Measurements from ENCODE around the gene POU2F2. TPM values are rescaled to one million over a fixed set of nuclear protein-coding genes. Genes with fewer than 3 reads are reported as not detected.
A peak's percentile ranks its signal among the peaks of the same experiment; 100 is the strongest.

The POU2F2 gene
- polyA plus RNA-seq, 1 of the 3 experiments (the other 2 are of a cell fraction), result 0.49 TPM

DNA sequence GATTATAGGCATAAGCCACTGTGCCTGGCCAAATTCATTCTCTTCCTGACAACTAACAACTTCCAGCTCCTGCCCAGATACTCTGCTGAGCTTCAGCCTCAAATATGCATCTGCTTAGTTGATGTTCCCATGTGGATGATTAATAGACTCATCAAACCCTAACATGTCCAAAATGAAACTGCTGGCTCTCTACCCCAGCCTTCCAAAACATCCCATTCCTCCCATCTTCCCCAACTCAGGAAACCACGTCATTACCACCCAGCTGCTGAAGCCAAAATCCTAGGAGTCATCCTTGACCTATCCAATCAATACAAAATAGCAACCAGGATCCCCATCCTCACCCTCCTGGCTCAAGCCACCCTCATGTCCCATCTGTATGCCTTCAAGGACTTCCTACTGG is 20.9 kb downstream of the POU2F2 start:
- 59% methylated on average over 1 of the region's 1 CpG for WGBS (ENCODE audit: low lambda C conversion rate)
- ChIA-PET CTCF (interaction anchor here (0.9 to 7.3 kb wide), 6 partner anchors 9 to 109 kb away, joined by 3 to 116 read pairs (median 10); partner anchors contain the start of genes POU2F2 and ZNF526), POLR2A (no interaction called here)
- 0 out of 2 replicates have a peak overlapping the region, but pooled peaks have one; percentile 72 for H3K9ac ChIP-seq
- H3K27ac ChIP-seq (ENCODE audit: low read depth in 2 of 2, low read length in 1 of 2), result peak overlapping the region in 1 of 2 experiments; percentile 98; a peak in 2 of 4 replicates
- TF ChIP-seq SMC3 (IDR thresholded peaks at IDR 0.05; ENCODE audit: low read depth, low read length), result no peak
- TF ChIP-seq, protein P1, sequence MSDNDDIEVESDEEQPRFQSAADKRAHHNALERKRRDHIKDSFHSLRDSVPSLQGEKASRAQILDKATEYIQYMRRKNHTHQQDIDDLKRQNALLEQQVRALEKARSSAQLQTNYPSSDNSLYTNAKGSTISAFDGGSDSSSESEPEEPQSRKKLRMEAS (IDR thresholded peaks at IDR 0.05; ENCODE audit: low read depth), result peak; percentile 26
- TF ChIP-seq, protein P2, sequence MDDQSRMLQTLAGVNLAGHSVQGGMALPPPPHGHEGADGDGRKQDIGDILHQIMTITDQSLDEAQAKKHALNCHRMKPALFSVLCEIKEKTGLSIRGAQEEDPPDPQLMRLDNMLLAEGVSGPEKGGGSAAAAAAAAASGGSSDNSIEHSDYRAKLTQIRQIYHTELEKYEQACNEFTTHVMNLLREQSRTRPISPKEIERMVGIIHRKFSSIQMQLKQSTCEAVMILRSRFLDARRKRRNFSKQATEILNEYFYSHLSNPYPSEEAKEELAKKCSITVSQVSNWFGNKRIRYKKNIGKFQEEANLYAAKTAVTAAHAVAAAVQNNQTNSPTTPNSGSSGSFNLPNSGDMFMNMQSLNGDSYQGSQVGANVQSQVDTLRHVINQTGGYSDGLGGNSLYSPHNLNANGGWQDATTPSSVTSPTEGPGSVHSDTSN (IDR thresholded peaks at IDR 0.05), result peak; percentile 74
- TF ChIP-seq TCF12 (IDR thresholded peaks at IDR 0.05), result peak; percentile 72; the same call in 1 of the 2 replicates
- no peaks in the 10 kb centered on the region for H3K27me3 ChIP-seq (ENCODE audit: insufficient read depth)
- no peak overlapping the region for H3K4me3 ChIP-seq (ENCODE audit: low read depth in 2 of 2, low read length in 1 of 2)
- H3K9me3 ChIP-seq, result no peaks in the 10 kb centered on the region
- peak overlapping the region; percentile 38; the same call in 1 of the 2 replicates for H2AFZ ChIP-seq (ENCODE audit: low read depth)
- H3K36me3 ChIP-seq (replicated peaks in 1 of 2; ENCODE audit: control insufficient read depth in 1 of 2, insufficient read depth in 2 of 2, low read length in 1 of 2), result no peaks in the 10 kb centered on the region
- no peaks in the 10 kb centered on the region for H4K20me1 ChIP-seq (ENCODE audit: insufficient read depth)
- H3K9me2 ChIP-seq, result no peaks in the 10 kb centered on the region
- H3F3A ChIP-seq (replicated peaks; ENCODE audit: insufficient read depth), result peaks cover 47% of the 10 kb centered on the region
- H3K4me1 ChIP-seq (ENCODE audit: control insufficient read depth in 1 of 2, insufficient read depth in 2 of 2, low read depth in 1 of 2, low read length in 1 of 2), result peaks cover 2 to 42% of the 10 kb centered on the region in 2 experiments; a peak in 3 of 4 replicates
- peak overlapping the region; percentile 43; the same call in 1 of the 2 replicates for H3K4me2 ChIP-seq
- DNase-seq, result no peak
- H3K79me2 ChIP-seq (ENCODE audit: insufficient read depth), result no peaks in the 10 kb centered on the region

DNA sequence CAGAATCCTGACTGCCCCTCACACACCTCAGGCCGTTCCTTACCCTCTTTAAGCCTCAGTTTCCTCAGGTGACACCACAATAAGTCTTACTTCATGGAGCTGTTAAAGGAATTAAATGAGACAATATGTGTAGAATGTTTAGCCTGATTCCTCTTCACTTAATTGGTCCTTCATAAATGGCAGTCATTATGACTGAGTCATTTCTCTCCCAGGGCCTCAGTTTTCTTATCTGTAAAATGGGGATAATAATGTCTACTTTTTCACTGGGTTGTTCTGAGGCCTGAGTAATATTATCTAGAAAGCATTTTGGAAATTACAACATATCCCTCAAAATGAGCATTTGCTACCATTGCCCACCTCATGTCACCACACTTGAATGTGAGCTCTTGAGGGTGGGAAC is 21.6 kb downstream of the POU2F2 start:
- Histone ChIP-seq H3K9me3 (no peaks in the 10 kb centered on the region), H2AFZ (ENCODE audit: low read depth) (no peak overlapping the region), H3K27ac (ENCODE audit: low read depth in 2 of 2, low read length in 1 of 2) (peak overlapping the region in 1 of 2 experiments; percentile 98; a peak in 2 of 4 replicates), H3K27me3 (ENCODE audit: insufficient read depth) (no peaks in the 10 kb centered on the region), H4K20me1 (ENCODE audit: insufficient read depth) (no peaks in the 10 kb centered on the region), H3F3A (replicated peaks; ENCODE audit: insufficient read depth) (peaks cover 47% of the 10 kb centered on the region), H3K4me1 (ENCODE audit: control insufficient read depth in 1 of 2, insufficient read depth in 2 of 2, low read depth in 1 of 2, low read length in 1 of 2) (peaks cover 2 to 42% of the 10 kb centered on the region in 2 experiments; a peak in 3 of 4 replicates), H3K36me3 (replicated peaks in 1 of 2; ENCODE audit: control insufficient read depth in 1 of 2, insufficient read depth in 2 of 2, low read length in 1 of 2) (no peaks in the 10 kb centered on the region), H3K79me2 (ENCODE audit: insufficient read depth) (no peaks in the 10 kb centered on the region), H3K9me2 (no peaks in the 10 kb centered on the region), H3K4me3 (ENCODE audit: low read depth in 2 of 2, low read length in 1 of 2) (no peak overlapping the region), H3K4me2 (0 out of 2 replicates have a peak overlapping the region, but pooled peaks have one; percentile 43), H3K9ac (0 out of 2 replicates have a peak overlapping the region, but pooled peaks have one; percentile 4)
- CTCF ChIA-PET, result interaction anchor here (0.9 to 7.3 kb wide), 6 partner anchors 8 to 109 kb away, joined by 3 to 116 read pairs (median 4); partner anchors contain the start of genes POU2F2 and ZNF526
- WGBS (ENCODE audit: low lambda C conversion rate), result 63% methylated on average over 1 of the region's 1 CpG
- TF ChIP-seq, protein P3, sequence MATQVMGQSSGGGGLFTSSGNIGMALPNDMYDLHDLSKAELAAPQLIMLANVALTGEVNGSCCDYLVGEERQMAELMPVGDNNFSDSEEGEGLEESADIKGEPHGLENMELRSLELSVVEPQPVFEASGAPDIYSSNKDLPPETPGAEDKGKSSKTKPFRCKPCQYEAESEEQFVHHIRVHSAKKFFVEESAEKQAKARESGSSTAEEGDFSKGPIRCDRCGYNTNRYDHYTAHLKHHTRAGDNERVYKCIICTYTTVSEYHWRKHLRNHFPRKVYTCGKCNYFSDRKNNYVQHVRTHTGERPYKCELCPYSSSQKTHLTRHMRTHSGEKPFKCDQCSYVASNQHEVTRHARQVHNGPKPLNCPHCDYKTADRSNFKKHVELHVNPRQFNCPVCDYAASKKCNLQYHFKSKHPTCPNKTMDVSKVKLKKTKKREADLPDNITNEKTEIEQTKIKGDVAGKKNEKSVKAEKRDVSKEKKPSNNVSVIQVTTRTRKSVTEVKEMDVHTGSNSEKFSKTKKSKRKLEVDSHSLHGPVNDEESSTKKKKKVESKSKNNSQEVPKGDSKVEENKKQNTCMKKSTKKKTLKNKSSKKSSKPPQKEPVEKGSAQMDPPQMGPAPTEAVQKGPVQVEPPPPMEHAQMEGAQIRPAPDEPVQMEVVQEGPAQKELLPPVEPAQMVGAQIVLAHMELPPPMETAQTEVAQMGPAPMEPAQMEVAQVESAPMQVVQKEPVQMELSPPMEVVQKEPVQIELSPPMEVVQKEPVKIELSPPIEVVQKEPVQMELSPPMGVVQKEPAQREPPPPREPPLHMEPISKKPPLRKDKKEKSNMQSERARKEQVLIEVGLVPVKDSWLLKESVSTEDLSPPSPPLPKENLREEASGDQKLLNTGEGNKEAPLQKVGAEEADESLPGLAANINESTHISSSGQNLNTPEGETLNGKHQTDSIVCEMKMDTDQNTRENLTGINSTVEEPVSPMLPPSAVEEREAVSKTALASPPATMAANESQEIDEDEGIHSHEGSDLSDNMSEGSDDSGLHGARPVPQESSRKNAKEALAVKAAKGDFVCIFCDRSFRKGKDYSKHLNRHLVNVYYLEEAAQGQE (IDR thresholded peaks at IDR 0.05; ENCODE audit: low read depth, low read length), result no peak
- TF ChIP-seq EZH2phosphoT487 (IDR thresholded peaks at IDR 0.05; ENCODE audit: borderline replicate concordance, low read depth) (no peak), ELF1 (IDR thresholded peaks at IDR 0.05) (no peak), GATA2 (CRISPR knock-in tag; IDR thresholded peaks at IDR 0.05) (no peak), RCOR1 (IDR thresholded peaks at IDR 0.05; ENCODE audit: low read length) (no peak), MXI1 (IDR thresholded peaks at IDR 0.05; ENCODE audit: low read depth, low read length) (no peak), TCF12 (IDR thresholded peaks at IDR 0.05) (no peak), RXRA (IDR thresholded peaks at IDR 0.05; ENCODE audit: borderline replicate concordance, low read depth) (no peak), POLR2AphosphoS5 (IDR thresholded peaks at IDR 0.05; ENCODE audit: low read depth, low read length) (no peak), FOXJ3 (CRISPR knock-in tag; IDR thresholded peaks at IDR 0.05) (no peak), TAF1 (IDR thresholded peaks at IDR 0.05; ENCODE audit: borderline replicate concordance, low read depth, low read length) (no peak), FOSL2 (IDR thresholded peaks at IDR 0.05; ENCODE audit: borderline replicate concordance, low read depth) (no peak), NRF1 (IDR thresholded peaks at IDR 0.05; ENCODE audit: low read depth, low read length) (no peak)
- TF ChIP-seq, protein P4, sequence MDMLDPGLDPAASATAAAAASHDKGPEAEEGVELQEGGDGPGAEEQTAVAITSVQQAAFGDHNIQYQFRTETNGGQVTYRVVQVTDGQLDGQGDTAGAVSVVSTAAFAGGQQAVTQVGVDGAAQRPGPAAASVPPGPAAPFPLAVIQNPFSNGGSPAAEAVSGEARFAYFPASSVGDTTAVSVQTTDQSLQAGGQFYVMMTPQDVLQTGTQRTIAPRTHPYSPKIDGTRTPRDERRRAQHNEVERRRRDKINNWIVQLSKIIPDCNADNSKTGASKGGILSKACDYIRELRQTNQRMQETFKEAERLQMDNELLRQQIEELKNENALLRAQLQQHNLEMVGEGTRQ (IDR thresholded peaks at IDR 0.05; ENCODE audit: borderline replicate concordance, low read depth, low read length), result no peak
- TF ChIP-seq, protein P1 (IDR thresholded peaks at IDR 0.05; ENCODE audit: low read depth), result no peak
- TF ChIP-seq, protein P5, sequence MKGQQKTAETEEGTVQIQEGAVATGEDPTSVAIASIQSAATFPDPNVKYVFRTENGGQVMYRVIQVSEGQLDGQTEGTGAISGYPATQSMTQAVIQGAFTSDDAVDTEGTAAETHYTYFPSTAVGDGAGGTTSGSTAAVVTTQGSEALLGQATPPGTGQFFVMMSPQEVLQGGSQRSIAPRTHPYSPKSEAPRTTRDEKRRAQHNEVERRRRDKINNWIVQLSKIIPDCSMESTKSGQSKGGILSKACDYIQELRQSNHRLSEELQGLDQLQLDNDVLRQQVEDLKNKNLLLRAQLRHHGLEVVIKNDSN (IDR thresholded peaks at IDR 0.05; ENCODE audit: borderline replicate concordance, low read depth), result no peak
- POLR2A ChIA-PET, result no interaction called here
- DNase-seq, result no peak

All from SK-N-SH (cell line).